Upper lobe of right lung (tissue), 1 donor: ENCODE measurements around the gene CYBC1. TPM values are rescaled to one million over a fixed set of nuclear protein-coding genes. Genes with fewer than 3 reads are reported as not detected.
"Not testable (repeated sequence)": the region's sequence is repeated elsewhere in the genome, so short reads cannot be mapped to it uniquely, and the experiment has no call there.

Experiments
- ATAC-seq: fragments of 200-7000 bp; cut with Tn5 transposase; one replicate; pipeline ENCODE4 v1.9.1; 2020; ENCODE audit warnings: mild to moderate bottlenecking, moderate library complexity
- DNase-seq: peaks from one replicate; pipeline ENCODE4 v3.0.0-alpha.2; 2020
- H3K27ac ChIP-seq: fragments of 200-600 bp; one replicate; pipeline ENCODE4 v1.8.0; 2022
- H3K27me3 ChIP-seq: fragments of 200-600 bp; one replicate; pipeline ENCODE4 v1.8.0; 2022; ENCODE audit warnings: mild to moderate bottlenecking
- H3K36me3 ChIP-seq: fragments of 200-600 bp; one replicate; pipeline ENCODE4 v1.8.0; 2022
- H3K4me1 ChIP-seq: fragments of 200-600 bp; one replicate; pipeline ENCODE4 v1.8.0; 2022
- H3K4me3 ChIP-seq: fragments of 200-600 bp; one replicate; pipeline ENCODE4 v1.8.0; 2022; ENCODE audit warnings: mild to moderate bottlenecking
- H3K9me3 ChIP-seq: fragments of 200-600 bp; one replicate; pipeline ENCODE4 v1.8.0; 2022
- CTCF ChIP-seq: fragments of 200-600 bp; IDR thresholded peaks from one replicate; pipeline ENCODE4 v1.8.0; 2022; ENCODE audit warnings: antibody characterized with exemption
- intact Hi-C: fragments of 100-400 bp; cut with DNase I; formaldehyde crosslinking; loops from one replicate; pipeline ENCODE4 v1.11.0; 2022
- total RNA-seq: library from RNA; stranded (reverse); fragmentation: NEBNext Ultra II Directional; extraction: Animal tissue kit (Norgen Biotek cat#: 25700); gene quantifications from one replicate; pipeline ENCODE4 v1.2.1, GENCODE V29; 2021
- donor health status: DM: no; HTN: yes; CAD: no; lungs with severe emphysema.

The CYBC1 gene
- total RNA-seq, 1 donor from 2014 or later: 120 TPM

- no peak for TF ChIP-seq CTCF
- Histone ChIP-seq H3K4me1 (peaks cover 35% of the 10 kb centered on the region), H3K36me3 (peaks cover 34% of the 10 kb centered on the region), H3K27ac (peak within 1 kb of the TSS; percentile 99), H3K27me3 (no peaks in the 10 kb centered on the region), H3K9me3 (no peaks in the 10 kb centered on the region), H3K4me3 (peak within 1 kb of the TSS; percentile 89)
- peak; percentile 98 for ATAC-seq
- intact Hi-C loops: no loop called here
- DNase-seq: peak; percentile 99
Observed at GRCh38 chr17:82458179-82458884, 7.8 kb upstream of the CYBC1 start, which contains the start of gene NARF. NARF (plus strand) TSS chr17:82458741; CDS start chr17:82458804, 63 bp downstream.

- no peak for TF ChIP-seq CTCF
- intact Hi-C loops: no loop called here
- Histone ChIP-seq H3K27me3 (no peaks in the 10 kb centered on the region), H3K4me1 (peaks cover 35% of the 10 kb centered on the region), H3K9me3 (no peaks in the 10 kb centered on the region), H3K27ac (peak overlapping the region; percentile 99), H3K36me3 (peaks cover 29% of the 10 kb centered on the region), H3K4me3 (peak overlapping the region; percentile 89)
- ATAC-seq: no peak
- DNase-seq: no peak
Observed at GRCh38 chr17:82457929-82458178, 7.3 kb upstream of the CYBC1 start.

GRCh38 chr17:82457073-82457928 lies 6.7 kb upstream of the CYBC1 start:
- no peak for TF ChIP-seq CTCF

GRCh38 chr17:82453706-82454105 lies 3.2 kb upstream of the CYBC1 start:
- H3K27ac ChIP-seq, H3K27me3 ChIP-seq, H3K9me3 ChIP-seq, H3K4me3 ChIP-seq, intact Hi-C loops, H3K36me3 ChIP-seq, DNase-seq, ATAC-seq: not testable (repeated sequence)
- peaks cover 39% of the 10 kb centered on the region for H3K4me1 ChIP-seq

More at GRCh38 chr17:82457073-82457928, 6.7 kb upstream of the CYBC1 start:
- ATAC-seq (no peak), DNase-seq (no peak)
- Histone ChIP-seq H3K27me3 (no peaks in the 10 kb centered on the region), H3K4me3 (peak overlapping the region; percentile 89), H3K9me3 (no peaks in the 10 kb centered on the region), H3K4me1 (peaks cover 35% of the 10 kb centered on the region), H3K36me3 (peaks cover 25% of the 10 kb centered on the region), H3K27ac (peak overlapping the region; percentile 99)
- intact Hi-C loops: no loop called here

- H3K4me1 ChIP-seq: peaks cover 40% of the 10 kb centered on the region
- DNase-seq, H3K36me3 ChIP-seq, intact Hi-C loops, H3K27ac ChIP-seq, ATAC-seq, H3K27me3 ChIP-seq, H3K4me3 ChIP-seq, H3K9me3 ChIP-seq: not testable (repeated sequence)
Observed at GRCh38 chr17:82453151-82453550, 2.6 kb upstream of the CYBC1 start.

GRCh38 chr17:82452162-82452561 lies 1.6 kb upstream of the CYBC1 start:
- ATAC-seq (no peak), DNase-seq (no peak)
- no peak for TF ChIP-seq CTCF
- Histone ChIP-seq H3K27ac (no peak overlapping the region), H3K4me1 (peaks cover 32% of the 10 kb centered on the region), H3K36me3 (no peaks in the 10 kb centered on the region), H3K4me3 (no peak overlapping the region), H3K9me3 (no peaks in the 10 kb centered on the region), H3K27me3 (no peaks in the 10 kb centered on the region)
- intact Hi-C loops: no loop called here
